A549 (cell line): ENCODE measurements around the gene NAA25. TPM values are rescaled to one million over a fixed set of nuclear protein-coding genes. Genes with fewer than 3 reads are reported as not detected.

Experiments used
- ATAC-seq, 2 experiments: fragments of 200-7000 bp in 1 of 2; fragments of >200 bp in 1 of 2; cut with Nextera tagmentation in 1 of 2; cut with Tn5 transposase in 1 of 2; 3 replicates each; pipeline versions ENCODE4 v1.8.0 to v1.9.1; 2018 to 2020; ENCODE audit warnings: mild to moderate bottlenecking in 1 of 2, moderate library complexity in 1 of 2
- CTCF ChIA-PET: fragments of 300-600 bp; sonication (Branson Sonifier 250); formaldehyde crosslinking; extraction: SDS; loops from one replicate; lab custom pipeline; 2021; ENCODE audit warnings: antibody characterized with exemption, inconsistent platforms; lab: Yijun Ruan, JAX
- POLR2A ChIA-PET: fragments of 350-600 bp; formaldehyde crosslinking; extraction: SDS; loops from one replicate; lab custom pipeline; 2021; ENCODE audit warnings: antibody characterized with exemption, inconsistent platforms; lab: Yijun Ruan, JAX
- DNase-seq, 2 experiments: peaks; one replicate each; pipeline versions ENCODE4 v3.0.0 to v3.0.0-alpha.2; 2011 to 2016; ENCODE audit warnings: low read depth in 1 of 2, low spot score in 1 of 2
- FAIRE-seq: peaks from 2 replicates; lab custom pipeline; 2011; peaks lifted over from hg19 to GRCh38; lab: Jason Lieb, UNC
- H3K27ac ChIP-seq, 2 experiments: fragments of >200 bp; sonication (Bioruptor Twin); formaldehyde crosslinking; 3 replicates each; pipeline ENCODE4 v1.5.1; 2016 to 2017
- H3K4me1 ChIP-seq: fragments of >200 bp; sonication (Bioruptor Twin); formaldehyde crosslinking; 3 replicates; pipeline ENCODE4 v1.6.1; 2016
- H3K4me2 ChIP-seq: fragments of >200 bp; sonication (Bioruptor Twin); formaldehyde crosslinking; 3 replicates; pipeline ENCODE4 v1.6.1; 2016
- H3K4me3 ChIP-seq: fragments of >200 bp; sonication (Bioruptor Twin); formaldehyde crosslinking; 3 replicates; pipeline ENCODE4 v1.5.1; 2016
- H3K9me3 ChIP-seq: fragments of >200 bp; sonication (Bioruptor Twin); formaldehyde crosslinking; 3 replicates; pipeline ENCODE4 v1.6.1; 2016
- ATOH8 ChIP-seq: fragments of 250-450 bp; sonication (Bioruptor Pico); IDR thresholded peaks from 2 replicates; pipeline ENCODE4 v1.5.0; 2020; ENCODE audit warnings: low read depth, mild to moderate bottlenecking, moderate library complexity
- CHD4 ChIP-seq: fragments of 200-600 bp; sonication (generic); IDR thresholded peaks from 2 replicates; pipeline ENCODE4 v1.6.1; 2016; ENCODE audit warnings: antibody characterized with exemption, mild to moderate bottlenecking, borderline replicate concordance
- E2F6 ChIP-seq: IDR thresholded peaks from 2 replicates; pipeline ENCODE4 v1.6.1; 2012; ENCODE audit warnings: low read depth, borderline replicate concordance
- EHMT2 ChIP-seq: fragments of 200-600 bp; sonication (generic); IDR thresholded peaks from 2 replicates; pipeline ENCODE4 v1.6.1; 2016; ENCODE audit warnings: antibody characterized with exemption, low read depth, mild to moderate bottlenecking, moderate library complexity
- EP300 ChIP-seq, 2 experiments: fragments of >200 bp; sonication (Bioruptor Twin); formaldehyde crosslinking; IDR thresholded peaks; 2 replicates in 1 of 2; 3 replicates in 1 of 2; pipeline ENCODE4 v1.6.1; 2016 to 2017
- GATA3 ChIP-seq: IDR thresholded peaks from 2 replicates; pipeline ENCODE4 v1.6.1; 2012; ENCODE audit warnings: borderline replicate concordance
- JUN ChIP-seq, 2 experiments: fragments of >200 bp; sonication (Bioruptor Twin); formaldehyde crosslinking; IDR thresholded peaks; 2 replicates in 1 of 2; 3 replicates in 1 of 2; pipeline ENCODE4 v1.6.1; 2016 to 2017
- JUNB ChIP-seq: fragments of >200 bp; sonication (Bioruptor Twin); formaldehyde crosslinking; IDR thresholded peaks from 2 replicates; pipeline ENCODE4 v1.6.1; 2016
- MAFK ChIP-seq: fragments of 450-650 bp; IDR thresholded peaks from 2 replicates; pipeline ENCODE4 v1.6.1; 2014; ENCODE audit not compliant: partially characterized antibody
- MYC ChIP-seq: IDR thresholded peaks from 2 replicates; pipeline ENCODE4 v1.6.1; 2012; ENCODE audit warnings: mild to moderate bottlenecking, inconsistent platforms, low read length, improper control_type of control experiment, borderline replicate concordance
- NPAS2 ChIP-seq: fragments of 250-450 bp; sonication (Bioruptor Pico); IDR thresholded peaks from 2 replicates; pipeline ENCODE4 v1.8.0; 2022; ENCODE audit warnings: mild to moderate bottlenecking, moderate library complexity, borderline replicate concordance
- NR3C1 ChIP-seq: fragments of >200 bp; sonication (Bioruptor Twin); formaldehyde crosslinking; IDR thresholded peaks from 3 replicates; pipeline ENCODE4 v1.6.1; 2017
- POLR2AphosphoS2 ChIP-seq: conservative IDR thresholded peaks from 2 replicates; pipeline ENCODE4 v1.6.1; 2012; ENCODE audit warnings: low read length, improper control_type of control experiment, inconsistent platforms
- RARB ChIP-seq: fragments of 250-450 bp; sonication (Bioruptor Pico); IDR thresholded peaks from 2 replicates; pipeline ENCODE4 v1.8.0; 2021; ENCODE audit warnings: mild to moderate bottlenecking, moderate library complexity
- SREBF2 ChIP-seq: fragments of 450-650 bp; IDR thresholded peaks from 2 replicates; pipeline ENCODE4 v1.6.1; 2014; ENCODE audit warnings: mild to moderate bottlenecking, moderate library complexity
- TFCP2L1 ChIP-seq: fragments of 250-450 bp; sonication (Bioruptor Pico); IDR thresholded peaks from 2 replicates; pipeline ENCODE4 v1.5.0; 2021; ENCODE audit warnings: mild to moderate bottlenecking
- WGBS: methylation state at CpG from one replicate; pipeline ENCODE4 v1.1.6; 2017; ENCODE audit errors: missing lambda C conversion rate; 5-methylcytosine and 5-hydroxymethylcytosine counted together
- polyA plus RNA-seq, 4 experiments: library from polyadenylated mRNA; depleted of rRNA in 3 of 4; stranded (reverse); fragments of >200 nt; fragmentation: RNase III in 1 of 4; extraction: RNeasy Plus Mini Kit Qiagen cat#74134 plus additional on column Dnase treatment in 1 of 4; gene quantifications; 2 replicates in 3 of 4; 3 replicates in 1 of 4; pipeline ENCODE4 v1.2.3, GENCODE V29; 2011 to 2017
- TF ChIP-seq, protein P1 (sequence below): fragments of 450-650 bp; IDR thresholded peaks from 2 replicates; pipeline ENCODE4 v1.6.1; 2014; ENCODE audit warnings: antibody characterized with exemption
- TF ChIP-seq, protein P2 (sequence below): IDR thresholded peaks from 2 replicates; pipeline ENCODE4 v1.6.1; 2012
- TF ChIP-seq, protein P3 (sequence below): fragments of >200 bp; sonication (Bioruptor Twin); formaldehyde crosslinking; IDR thresholded peaks from 3 replicates; pipeline ENCODE4 v1.5.1; 2016

The NAA25 gene
- polyA plus RNA-seq, 2 of the 4 experiments (the other 2 are of a cell fraction): 21.3 to 41.4 TPM

GRCh38 chr12:112035219-112035785 is 73.3 kb downstream of the NAA25 start (continued):
- TF ChIP-seq E2F6: no peak
- no peak for TF ChIP-seq CHD4
- no peak for TF ChIP-seq EHMT2
- no peak for TF ChIP-seq ATOH8 (CRISPR knock-in tag)
- TF ChIP-seq, all 56 proteins: peak for 0

DNA sequence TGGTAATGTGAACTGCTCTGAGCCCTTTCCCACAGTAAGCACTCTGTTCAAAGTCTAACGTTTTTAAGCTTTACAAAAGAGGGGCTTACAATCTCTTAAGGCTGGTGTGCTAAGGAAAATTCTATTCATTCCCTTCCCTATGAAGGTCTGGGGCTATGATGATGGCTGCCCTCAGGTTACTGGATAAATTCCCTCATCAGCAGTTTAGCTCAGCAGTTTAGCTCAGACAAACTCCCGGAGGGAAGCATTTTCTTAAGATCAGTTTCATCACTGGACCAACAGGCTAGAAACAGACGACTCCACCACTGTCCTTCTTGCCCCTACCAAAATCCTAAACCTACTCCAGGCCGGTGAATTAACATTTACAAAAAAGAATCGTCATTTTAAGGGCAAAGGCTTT is 76.3 kb downstream of the NAA25 start:
- ChIA-PET CTCF (interaction anchor here (1.1 to 1.4 kb wide), 2 partner anchors 11 to 86 kb away, joined by 3 read pairs; no protein-coding TSS in a partner anchor), POLR2A (no interaction called here)
- no peak for ATAC-seq
- TF ChIP-seq MAFK: peak; percentile 65
- no peak for TF ChIP-seq TFCP2L1 (CRISPR knock-in tag)
- H3K27ac ChIP-seq: no peak overlapping the region
- H3K4me1 ChIP-seq: no peaks in the 10 kb centered on the region
- H3K4me3 ChIP-seq: no peak overlapping the region
- no peak for DNase-seq
- no peak overlapping the region for H3K4me2 ChIP-seq
- H3K9me3 ChIP-seq: no peaks in the 10 kb centered on the region
- 87% methylated on average over 5 of the region's 5 CpGs for WGBS
- no peak for FAIRE-seq

DNA sequence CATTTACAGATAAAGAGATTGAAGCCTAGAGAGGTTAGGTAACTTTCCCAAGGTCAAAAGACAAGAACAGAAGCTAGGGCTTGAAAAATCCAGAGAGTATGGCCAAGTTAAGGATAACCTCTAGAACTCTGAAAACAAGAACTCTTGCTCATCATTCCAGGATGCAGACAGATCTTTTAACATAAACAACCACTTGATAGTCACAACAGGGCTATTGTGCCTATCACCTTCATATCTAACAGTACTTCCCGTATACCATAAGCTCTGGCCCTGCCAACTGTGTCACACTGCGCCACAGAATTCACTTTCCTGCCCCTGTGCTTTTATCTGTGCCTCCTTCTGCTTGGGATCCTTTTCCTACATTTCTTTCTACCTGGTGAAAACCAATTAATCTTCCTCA is 77.1 kb downstream of the NAA25 start:
- no peak overlapping the region for H3K27ac ChIP-seq
- FAIRE-seq: no peak
- POLR2A ChIA-PET: no interaction called here
- DNase-seq: no peak
- no peaks in the 10 kb centered on the region for H3K9me3 ChIP-seq
- no peak overlapping the region for H3K4me3 ChIP-seq
- TF ChIP-seq EP300 (IDR thresholded peaks at IDR 0.05) (no peak), MYC (no peak), NR3C1 (no peak), GATA3 (no peak)
- H3K4me2 ChIP-seq: no peak overlapping the region
- CTCF ChIA-PET: interaction anchor here (1.4 kb wide), 1 partner anchor 11 kb away, joined by 3 read pairs; no protein-coding TSS in a partner anchor
- ATAC-seq: no peak; a peak in 1 of 6 replicates
- 90% methylated on average over 2 of the region's 2 CpGs for WGBS
- no peaks in the 10 kb centered on the region for H3K4me1 ChIP-seq

DNA sequence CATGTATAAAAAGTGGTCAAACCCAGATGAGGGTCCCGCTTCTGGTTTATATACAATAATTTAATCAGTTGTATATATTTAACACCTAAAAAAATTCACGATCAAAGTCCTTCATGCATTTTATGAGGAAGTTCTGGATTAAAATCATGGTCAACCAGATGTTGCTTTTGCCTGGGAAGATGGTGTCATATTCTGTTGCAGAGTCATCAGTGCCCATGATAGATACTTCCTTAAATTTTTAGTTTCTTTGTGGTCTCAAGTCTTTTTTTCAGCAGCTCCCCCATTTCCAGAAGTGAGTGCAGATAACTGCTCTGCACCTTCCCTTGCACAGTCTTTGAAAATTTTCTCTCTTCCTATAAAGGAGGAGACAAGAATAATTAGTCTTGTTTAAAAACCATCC is 79.3 kb downstream of the NAA25 start:
- no peak for FAIRE-seq
- TF ChIP-seq, protein P1, sequence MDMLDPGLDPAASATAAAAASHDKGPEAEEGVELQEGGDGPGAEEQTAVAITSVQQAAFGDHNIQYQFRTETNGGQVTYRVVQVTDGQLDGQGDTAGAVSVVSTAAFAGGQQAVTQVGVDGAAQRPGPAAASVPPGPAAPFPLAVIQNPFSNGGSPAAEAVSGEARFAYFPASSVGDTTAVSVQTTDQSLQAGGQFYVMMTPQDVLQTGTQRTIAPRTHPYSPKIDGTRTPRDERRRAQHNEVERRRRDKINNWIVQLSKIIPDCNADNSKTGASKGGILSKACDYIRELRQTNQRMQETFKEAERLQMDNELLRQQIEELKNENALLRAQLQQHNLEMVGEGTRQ: no peak
- TF ChIP-seq, protein P2, sequence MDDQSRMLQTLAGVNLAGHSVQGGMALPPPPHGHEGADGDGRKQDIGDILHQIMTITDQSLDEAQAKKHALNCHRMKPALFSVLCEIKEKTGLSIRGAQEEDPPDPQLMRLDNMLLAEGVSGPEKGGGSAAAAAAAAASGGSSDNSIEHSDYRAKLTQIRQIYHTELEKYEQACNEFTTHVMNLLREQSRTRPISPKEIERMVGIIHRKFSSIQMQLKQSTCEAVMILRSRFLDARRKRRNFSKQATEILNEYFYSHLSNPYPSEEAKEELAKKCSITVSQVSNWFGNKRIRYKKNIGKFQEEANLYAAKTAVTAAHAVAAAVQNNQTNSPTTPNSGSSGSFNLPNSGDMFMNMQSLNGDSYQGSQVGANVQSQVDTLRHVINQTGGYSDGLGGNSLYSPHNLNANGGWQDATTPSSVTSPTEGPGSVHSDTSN: no peak
- POLR2A ChIA-PET: no interaction called here

GRCh38 chr12:112025808-112026375 is 82.7 kb downstream of the NAA25 start:
- WGBS: 75% methylated on average over 4 of the region's 4 CpGs
- no peak for FAIRE-seq
- Histone ChIP-seq H3K9me3 (no peaks in the 10 kb centered on the region), H3K4me3 (no peak overlapping the region), H3K4me1 (no peaks in the 10 kb centered on the region; the same call in 2 of the 3 replicates), H3K4me2 (no peak overlapping the region), H3K27ac (no peak overlapping the region)
- ChIA-PET POLR2A (no interaction called here), CTCF (interaction anchor here (0.7 to 1.4 kb wide), 4 partner anchors 11 to 81 kb away, joined by 3 to 4 read pairs (median 3); no protein-coding TSS in a partner anchor)
- TF ChIP-seq, protein P1: no peak
- TF ChIP-seq MYC (no peak), JUN (IDR thresholded peaks at IDR 0.05) (no peak), TFCP2L1 (CRISPR knock-in tag) (no peak), NPAS2 (CRISPR knock-in tag) (no peak), JUNB (no peak), POLR2AphosphoS2 (no peak), RARB (CRISPR knock-in tag) (no peak), EHMT2 (no peak), SREBF2 (no peak)
- TF ChIP-seq, protein P3, sequence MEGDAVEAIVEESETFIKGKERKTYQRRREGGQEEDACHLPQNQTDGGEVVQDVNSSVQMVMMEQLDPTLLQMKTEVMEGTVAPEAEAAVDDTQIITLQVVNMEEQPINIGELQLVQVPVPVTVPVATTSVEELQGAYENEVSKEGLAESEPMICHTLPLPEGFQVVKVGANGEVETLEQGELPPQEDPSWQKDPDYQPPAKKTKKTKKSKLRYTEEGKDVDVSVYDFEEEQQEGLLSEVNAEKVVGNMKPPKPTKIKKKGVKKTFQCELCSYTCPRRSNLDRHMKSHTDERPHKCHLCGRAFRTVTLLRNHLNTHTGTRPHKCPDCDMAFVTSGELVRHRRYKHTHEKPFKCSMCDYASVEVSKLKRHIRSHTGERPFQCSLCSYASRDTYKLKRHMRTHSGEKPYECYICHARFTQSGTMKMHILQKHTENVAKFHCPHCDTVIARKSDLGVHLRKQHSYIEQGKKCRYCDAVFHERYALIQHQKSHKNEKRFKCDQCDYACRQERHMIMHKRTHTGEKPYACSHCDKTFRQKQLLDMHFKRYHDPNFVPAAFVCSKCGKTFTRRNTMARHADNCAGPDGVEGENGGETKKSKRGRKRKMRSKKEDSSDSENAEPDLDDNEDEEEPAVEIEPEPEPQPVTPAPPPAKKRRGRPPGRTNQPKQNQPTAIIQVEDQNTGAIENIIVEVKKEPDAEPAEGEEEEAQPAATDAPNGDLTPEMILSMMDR: no peak
- DNase-seq: no peak
- ATAC-seq: no peak

More for the DNA sequence above, 79.3 kb downstream of the NAA25 start:
- Histone ChIP-seq H3K27ac (no peak overlapping the region), H3K4me1 (no peaks in the 10 kb centered on the region; the same call in 2 of the 3 replicates), H3K9me3 (no peaks in the 10 kb centered on the region), H3K4me2 (no peak overlapping the region), H3K4me3 (no peak overlapping the region)
- DNase-seq (no peak), ATAC-seq (no peak)
- CTCF ChIA-PET: interaction anchor here (1.1 kb wide), 1 partner anchor 10 kb away, joined by 3 read pairs; no protein-coding TSS in a partner anchor
- WGBS: 95% methylated on average over 2 of the region's 2 CpGs
